GM18520 (cell line): Measurements from ENCODE around the gene IL17A.

ENCODE experiments used
- ATAC-seq: cut with Tn5 transposase; IDR thresholded peaks from one replicate; pipeline ENCODE4 v1.9.1; 2021; ENCODE audit not compliant: unreplicated experiment

IL17A gene

DNA sequence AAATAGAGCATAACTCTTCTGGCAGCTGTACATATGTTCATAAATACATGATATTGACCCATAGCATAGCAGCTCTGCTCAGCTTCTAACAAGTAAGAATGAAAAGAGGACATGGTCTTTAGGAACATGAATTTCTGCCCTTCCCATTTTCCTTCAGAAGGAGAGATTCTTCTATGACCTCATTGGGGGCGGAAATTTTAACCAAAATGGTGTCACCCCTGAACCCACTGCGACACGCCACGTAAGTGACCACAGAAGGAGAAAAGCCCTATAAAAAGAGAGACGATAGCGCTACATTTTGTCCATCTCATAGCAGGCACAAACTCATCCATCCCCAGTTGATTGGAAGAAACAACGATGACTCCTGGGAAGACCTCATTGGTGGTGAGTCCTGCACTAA is at the start of gene IL17A:
IL17A (plus strand) TSS at position 301 of the 400 bp plus-strand sequence; CDS start at position 358, 57 bp downstream.
- ATAC-seq = no peak

DNA sequence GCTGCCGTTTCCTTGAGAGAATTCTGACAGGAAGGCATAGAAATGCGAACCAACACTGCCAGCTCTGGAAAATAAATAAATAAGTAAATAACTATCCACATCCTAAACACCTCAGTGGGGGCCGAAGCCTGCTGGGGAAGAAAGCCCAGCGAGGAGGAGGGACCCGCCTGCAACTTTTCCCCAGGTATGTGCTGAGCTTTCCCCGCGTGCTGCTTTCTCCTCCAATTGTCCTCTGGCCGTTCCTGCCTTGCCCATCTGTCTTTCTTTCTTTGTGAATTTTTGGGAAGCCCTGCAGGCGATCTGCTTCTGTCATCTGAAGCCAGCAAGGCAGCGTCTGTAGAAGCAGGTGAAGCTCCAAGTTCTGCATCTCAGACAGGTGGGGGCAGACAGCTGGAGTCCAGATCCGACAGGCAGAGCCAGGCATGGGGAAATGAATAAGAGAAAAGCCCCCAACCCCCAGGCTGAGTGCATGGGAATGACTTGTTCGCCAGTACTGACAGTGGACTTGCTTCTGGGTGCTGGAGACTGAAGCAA is 49.2 kb upstream of the IL17A start:
- no peak for ATAC-seq

DNA sequence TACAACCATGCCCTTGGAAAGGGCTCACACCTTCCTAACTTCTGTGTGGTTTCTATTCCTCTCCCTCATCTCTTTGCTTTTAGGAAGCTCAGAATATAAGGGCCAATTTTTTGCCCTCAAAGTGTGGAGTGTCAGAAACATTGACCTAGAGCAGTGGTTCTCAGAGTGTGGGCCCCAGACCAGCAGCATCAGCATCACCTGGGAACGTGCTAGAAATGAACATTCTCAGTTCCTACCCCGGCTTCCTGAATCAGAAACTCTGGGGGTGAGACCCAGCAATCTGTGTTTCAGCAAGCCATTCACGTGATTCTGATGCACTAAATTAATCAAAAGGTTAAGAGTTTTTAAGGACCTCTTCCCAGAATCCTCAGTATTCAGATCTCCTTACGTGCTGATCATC is 47.9 kb upstream of the IL17A start:
- ATAC-seq = no peak

DNA sequence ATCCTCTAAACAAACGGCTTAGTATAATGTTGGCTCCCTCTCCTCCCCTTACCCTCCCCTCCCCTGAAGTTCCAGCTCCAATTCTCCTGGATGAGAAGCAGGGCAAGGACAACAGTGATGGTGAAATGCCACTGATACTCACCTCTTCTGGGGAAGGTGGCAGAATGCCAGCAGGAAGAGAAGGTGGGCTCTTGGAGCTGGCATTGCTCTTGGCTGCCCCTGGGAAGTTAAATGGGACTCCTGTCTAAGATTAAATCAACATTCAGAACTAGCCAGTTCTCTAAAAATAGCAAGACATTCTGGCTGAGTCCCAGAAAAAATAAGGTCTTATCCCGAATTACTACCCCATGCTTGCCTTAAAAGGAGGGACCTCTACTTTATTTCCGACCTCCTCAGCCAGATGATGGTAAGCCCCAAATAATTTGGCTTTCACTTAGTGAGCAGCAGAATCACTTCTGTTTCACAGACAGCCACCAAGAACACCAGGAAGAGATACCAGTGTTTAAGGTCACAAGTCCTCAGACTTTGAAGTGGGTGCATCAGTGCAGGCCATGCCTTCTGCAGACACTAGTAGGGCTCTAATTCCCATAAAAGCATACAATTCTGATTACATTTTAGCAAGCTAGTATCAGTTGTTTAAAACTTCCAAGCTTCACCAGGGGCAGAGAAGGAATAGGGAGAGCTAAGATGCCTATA is 46.0 kb upstream of the IL17A start:
- ATAC-seq = no peak

DNA sequence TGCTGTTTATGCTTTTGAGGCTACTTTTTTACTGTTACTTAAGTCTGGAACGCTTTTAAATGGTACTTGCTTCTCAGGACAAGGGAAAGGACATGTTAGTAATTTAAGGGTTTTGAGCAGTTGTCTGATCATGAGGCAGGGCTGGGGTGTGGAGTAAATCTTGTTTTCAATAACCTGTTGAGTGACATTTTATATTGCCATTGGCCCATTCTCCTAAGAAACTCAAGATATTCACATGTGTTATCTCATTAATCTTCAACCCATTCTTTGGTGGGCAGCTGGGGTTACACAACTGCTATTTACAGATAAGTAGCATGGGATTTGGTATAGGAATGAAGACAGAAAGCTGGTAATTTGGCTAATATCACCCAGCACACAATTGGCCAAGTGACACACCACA is 44.6 kb upstream of the IL17A start:
- no peak for ATAC-seq

DNA sequence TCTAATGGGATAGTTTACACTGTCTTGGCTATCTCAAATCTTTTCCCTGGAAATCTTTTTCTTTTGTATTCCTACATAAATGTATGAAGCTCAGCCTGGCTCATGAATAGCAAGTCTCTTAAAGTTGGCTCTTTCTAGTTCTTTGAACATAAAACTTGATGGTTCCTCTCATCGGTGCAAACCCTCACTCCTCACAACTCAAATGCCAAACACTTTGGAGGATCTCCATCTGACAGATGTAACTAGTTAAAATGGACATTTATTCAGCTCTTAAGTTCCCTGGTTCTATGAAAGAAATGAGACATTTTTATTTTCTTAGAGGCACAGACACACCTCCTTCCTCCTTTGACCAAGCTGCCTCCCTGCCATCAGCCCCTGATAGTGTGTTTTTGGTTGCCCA is 43.6 kb upstream of the IL17A start:
- ATAC-seq = no peak

DNA sequence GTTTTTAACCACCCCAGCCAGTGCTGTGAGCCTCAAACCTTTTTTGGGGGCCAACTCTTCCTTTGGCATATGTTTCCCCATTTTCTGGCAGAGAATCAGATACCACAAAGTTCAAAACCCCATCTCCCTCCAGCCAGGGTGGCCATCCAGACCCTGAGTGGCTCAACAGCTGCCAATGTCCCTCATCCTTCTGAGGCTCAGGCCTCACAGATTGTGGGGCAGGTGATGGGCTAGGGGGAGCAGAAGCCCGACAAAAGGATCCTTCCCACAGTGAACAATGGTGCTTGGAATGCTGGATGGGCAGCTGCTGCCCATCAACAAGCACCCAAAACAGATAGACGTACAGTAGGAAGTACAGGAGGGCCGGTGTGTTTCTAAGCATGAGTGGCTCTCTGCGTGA is 42.6 kb upstream of the IL17A start:
- ATAC-seq = no peak

DNA sequence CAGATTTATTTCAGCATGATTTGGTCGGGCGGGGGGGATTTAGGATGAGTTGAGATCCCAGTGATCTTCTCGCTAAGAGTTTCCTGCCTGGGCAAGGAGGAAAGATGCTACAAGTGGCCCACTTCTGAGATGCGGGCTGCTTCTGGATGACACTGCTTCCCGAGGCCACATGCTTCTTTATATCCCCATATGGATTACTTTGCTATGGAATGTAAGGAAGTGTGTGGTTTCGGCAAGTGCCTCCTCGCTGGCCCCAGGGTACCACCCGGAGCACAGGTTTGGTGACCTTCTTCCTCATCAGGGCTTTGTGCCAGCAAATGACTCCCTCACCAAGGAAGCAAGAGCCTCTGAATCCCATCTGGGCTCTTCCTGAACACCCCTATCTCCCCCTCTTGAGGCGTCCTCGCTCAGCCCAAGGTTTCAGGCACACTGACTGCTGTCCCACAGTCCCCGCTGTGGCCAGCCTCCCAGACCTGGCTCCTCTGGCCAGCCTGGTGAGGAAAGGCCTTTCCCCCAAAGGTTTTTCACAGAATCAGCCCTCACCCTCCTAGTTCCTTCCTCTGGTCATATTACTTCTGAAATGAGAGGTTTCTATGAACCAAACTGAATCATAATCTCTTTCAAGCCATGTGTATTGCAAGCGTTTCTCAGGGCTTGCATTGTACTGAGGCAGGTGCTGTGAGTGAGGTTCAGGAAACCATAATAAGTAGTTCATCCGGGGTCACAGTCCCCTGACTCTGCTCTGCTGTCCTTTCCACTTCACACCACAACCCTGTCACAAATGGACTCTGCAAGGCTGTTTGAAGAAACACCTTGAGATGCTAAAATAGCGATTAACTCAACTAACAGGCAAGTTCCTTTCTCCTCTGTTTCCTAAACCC is 41.7 kb upstream of the IL17A start:
- no peak for ATAC-seq

DNA sequence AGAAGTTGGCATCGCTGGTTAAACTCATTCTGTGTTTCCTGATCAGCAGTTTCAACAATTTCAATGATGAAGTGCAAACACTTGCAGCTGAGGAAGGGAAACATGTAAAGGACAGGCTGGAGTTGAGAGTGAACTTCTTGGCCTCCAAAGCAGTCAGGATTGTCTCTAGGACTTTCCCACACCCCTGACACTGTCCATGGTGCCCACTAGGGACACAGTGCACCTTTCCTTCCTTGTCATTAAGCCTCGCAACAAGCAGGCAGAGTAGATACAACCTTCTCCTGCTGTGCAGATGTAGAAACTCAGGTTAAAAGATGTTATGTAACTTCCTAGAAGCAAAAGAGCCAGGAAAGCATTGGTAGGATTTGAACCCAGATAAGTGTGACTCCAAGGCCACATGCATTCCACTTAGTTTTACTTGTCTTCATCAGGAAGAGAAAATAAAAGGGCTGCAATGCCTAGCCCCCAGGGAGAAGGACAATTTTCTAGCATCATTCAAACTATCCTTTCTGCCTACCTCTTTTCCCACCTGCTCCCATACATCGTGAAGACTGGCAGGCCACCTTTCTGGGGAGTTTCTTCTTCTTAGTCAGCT is 39.2 kb upstream of the IL17A start:
- no peak for ATAC-seq

DNA sequence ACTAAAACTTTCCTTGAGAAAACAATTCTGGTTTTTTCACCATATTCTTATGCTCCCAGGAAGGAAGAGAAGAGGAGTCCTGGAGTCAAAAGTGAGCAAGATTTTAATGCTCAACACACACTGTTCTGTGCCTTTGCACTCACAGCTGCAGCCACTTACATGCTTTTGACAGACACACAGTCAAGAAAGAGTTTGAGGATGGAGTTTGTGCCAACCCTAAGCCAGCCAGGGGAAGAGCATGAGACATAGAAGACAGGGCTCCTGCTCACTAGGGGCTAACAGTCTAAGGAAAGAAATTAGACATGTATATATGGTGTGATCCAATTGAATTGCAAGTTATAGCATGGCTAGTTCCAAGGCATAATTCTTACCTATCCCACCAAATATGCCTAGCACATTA is 37.1 kb upstream of the IL17A start:
- ATAC-seq = no peak

DNA sequence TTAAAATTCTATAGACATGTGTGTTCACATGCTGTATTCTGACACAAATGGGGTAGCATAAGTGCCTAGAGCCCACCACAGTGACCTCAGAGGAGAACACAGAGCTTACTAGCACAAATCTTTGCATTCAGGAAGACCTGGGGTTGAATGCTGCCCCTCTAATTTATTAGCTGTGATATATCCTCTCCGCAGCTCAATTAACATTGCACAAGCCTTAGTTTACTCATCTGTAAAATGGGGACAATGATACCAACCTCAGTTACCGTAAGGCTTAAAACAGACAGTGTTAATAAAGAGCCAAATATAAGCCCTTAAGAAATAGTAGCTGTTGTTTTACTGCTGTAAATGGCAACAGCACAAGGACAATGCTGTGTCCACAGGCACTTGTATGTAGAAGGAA is 36.2 kb upstream of the IL17A start:
- ATAC-seq = no peak

DNA sequence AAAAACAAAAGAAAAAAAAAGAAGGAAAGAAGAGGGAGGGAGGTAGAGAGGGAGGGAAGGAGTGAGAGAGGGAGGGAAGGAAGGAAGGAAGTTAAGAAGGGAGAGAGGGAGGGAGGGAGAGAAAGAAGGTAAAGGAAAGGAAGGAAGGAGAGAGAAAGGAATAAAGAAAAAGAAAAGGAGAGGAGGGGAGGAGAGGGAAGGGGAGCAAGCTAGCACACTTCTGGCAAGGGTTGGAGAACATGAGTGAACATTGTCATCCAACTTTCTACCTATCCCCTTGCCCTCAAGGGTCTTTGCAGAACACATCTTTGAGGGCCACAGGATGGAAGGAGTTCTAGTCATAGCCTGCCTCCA is 34.1 kb upstream of the IL17A start:
- ATAC-seq = no peak

DNA sequence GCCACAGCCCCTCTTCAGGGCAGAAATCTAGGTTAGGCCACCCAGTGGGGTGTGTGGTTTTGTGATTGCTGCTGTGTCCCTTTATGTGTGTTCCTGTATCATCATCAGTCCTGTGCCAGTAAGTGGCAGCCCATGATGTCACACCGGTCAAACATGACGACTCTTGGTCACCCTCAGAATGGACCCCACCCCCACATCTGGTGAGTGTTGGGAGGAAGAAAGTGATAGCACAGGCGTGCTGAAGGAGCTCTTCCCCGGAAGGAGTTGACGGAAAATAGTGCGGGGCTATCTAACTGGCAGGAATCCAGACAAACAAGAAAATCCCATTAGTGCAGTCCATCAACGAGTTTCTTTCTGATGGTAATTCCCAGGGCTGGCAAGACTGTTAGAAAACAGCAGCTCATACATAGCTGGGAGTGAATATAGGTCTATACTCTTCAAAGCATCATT is 33.4 kb upstream of the IL17A start:
- ATAC-seq = no peak

DNA sequence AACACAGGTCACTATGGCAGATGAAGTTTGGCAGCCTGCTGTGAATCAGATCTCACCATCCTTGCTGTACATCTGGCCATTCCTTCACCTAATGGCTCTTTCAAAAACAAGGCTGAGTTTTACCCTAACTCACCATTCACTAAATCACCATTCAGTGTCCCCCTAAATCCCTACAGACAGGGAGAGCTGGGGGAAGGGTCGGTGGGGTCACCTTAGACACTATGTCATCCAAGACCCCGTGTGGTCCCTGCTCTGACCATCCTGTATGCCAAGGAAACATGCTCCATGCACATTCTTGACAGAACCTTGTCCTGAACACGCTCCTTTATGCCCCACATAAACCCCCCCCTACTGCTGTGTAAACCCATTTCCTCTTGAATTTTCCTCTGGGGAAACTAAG is 31.8 kb upstream of the IL17A start:
- no peak for ATAC-seq

DNA sequence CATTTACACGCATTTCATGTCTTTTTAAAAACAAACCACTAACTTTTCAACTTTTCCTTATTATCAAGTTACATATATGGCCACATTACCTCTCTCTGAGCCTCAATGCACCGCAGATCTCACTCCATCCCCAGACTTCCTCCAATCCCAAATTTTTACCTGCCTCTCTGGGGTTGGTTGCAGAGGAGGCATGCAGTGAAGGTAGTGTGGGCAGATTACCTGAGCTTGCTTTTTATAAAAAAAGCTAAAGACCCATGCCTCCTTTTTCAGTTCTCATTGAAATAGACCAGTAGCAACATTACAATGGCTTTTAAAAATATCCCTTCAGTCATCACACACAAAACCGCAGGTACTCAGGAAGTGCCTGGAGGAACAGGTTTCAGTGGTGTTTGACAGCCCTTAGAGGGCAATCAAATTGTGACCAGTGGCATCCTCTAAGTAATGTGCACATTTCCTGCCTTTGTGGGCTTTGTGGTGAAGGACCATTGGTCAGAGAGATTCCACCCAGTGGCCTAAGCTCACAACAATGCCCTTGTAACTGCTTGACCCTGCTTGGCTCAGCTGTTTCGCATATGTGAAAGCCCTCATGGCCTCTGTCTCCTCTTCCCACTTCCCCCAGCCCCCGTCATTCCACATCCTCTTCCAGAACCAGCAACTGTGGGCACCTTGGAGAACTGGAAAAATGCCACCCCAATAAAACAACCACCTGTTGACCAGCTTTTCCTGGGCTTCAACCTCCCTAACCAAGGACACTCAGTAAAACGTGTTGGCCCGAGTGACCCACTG is 30.2 kb upstream of the IL17A start:
- ATAC-seq = peak; percentile 87

DNA sequence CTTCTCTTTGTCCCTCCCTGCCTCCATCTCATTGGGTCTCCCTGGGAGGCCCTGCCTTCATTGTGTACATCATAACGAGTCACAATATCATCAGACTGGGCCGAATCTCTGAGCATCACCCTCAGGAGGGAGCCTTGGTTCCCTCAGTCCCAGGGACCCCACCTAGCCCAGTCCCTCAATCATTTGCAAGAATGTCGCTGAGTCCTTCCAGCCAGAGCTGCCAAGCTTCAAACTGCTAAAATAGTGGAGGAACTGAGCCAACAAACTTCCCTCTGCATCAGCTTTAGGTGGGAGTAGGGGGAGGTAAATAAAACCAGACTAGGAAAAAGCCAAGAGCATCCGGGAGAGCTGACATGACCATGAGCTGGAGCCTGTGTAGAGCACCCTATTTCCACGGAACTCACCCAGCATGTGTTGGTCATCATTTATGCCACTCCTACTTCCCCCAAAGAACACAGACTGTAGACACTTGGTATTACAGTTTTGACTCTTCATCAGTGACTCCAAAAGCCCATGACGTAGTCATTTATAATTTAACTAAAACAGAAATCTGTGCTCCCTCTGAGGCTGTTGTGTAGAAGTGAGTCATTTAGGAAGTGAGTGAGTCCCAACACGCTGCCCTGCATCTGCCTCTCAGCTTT is 28.8 kb upstream of the IL17A start:
- ATAC-seq = peak; percentile 62

DNA sequence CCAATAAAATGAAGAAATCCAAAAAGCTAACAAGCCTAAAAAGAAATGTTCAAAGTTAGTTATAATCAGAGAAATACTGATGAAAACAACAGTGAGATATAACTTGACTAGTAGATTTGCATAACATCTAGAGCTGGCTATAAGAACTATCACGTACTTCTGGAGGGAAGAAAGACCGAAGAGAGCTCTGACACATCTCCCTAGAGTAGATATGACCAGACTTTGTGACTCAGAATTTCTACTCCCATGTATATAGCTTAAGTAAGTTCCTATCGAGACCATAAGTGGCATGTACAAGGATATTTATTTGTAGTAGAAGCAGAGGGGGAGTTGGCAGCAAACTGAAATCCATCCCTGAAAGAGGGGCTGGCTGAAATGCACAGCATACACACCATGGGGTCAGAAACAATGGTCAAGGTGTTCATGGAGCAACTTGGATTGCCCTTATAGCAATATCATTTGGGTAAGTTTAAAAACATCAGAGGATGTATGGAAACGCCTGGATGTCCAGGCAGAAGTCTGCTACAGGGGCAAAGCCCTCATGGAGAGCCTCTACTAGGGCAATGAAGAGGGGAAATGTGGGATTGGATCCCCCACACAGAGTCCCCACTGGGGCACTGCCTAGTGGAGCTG is 25.6 kb upstream of the IL17A start:
- ATAC-seq = no peak

DNA sequence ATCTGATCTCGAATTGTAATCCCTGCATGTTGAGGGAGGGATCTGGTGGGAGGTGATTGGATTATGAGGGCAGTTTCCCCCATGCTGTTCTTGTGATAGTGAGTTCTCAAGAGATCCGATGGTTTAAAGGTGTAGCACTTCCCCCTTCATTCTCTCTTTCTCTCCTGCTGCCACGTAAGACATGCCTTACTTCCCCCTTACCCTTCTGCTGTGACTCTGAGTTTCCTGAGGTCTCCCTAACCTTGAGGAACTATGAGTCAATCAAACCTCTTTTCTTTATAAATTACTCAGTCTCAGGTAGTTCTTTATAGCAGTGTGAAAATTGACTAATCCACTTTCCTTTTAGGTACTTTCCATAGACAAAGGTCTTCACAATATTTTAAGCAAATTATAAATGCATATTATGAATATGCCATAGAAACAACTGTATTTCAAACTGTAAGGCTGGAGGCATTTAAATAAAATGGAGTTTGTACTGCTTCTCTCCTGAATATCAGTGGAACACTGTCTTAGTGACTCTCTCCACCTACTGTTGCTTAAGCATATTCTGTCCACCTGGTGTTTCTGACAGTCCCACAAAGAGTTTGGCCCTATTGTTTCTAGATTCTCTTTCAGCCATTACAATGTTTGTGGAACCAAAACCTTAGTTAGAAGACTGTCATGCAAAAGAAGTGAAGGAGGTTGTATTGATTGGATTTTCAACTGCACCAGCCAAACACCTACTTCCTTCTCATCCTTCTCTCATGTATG is 24.3 kb upstream of the IL17A start:
- ATAC-seq = peak; percentile 43
